Measurements from ENCODE around the gene KIAA1755.

GRCh38 chr20:38275815-38276550 lies 15.4 kb upstream of the KIAA1755 start:
- TF ChIP-seq CTCF (IDR thresholded peaks at IDR 0.05; ENCODE audit: low read depth, low read length, poor library complexity, severe bottlenecking) (no peak), EZH2phosphoT487 (IDR thresholded peaks at IDR 0.05; ENCODE audit: borderline replicate concordance, low read length) (no peak)

All from DOHH2 (cell line).